Spleen (tissue), 11 donors: Measurements from ENCODE around the gene AMHR2. TPM values are rescaled to one million over a fixed set of nuclear protein-coding genes. Genes with fewer than 3 reads are reported as not detected.
"Not testable (repeated sequence)": the region's sequence is repeated elsewhere in the genome, so short reads cannot be mapped to it uniquely, and the experiment has no call there.

Experiments used
- DNase-seq: peaks from one replicate; pipeline ENCODE4 v3.0.0-alpha.2; 2020
- H3K27ac ChIP-seq, 8 donors: fragments of 200-600 bp; sonication (generic) in 7 of 8; 1 replicate in 4 of 8; 2 replicates in 4 of 8; pipeline versions ENCODE4 v1.5.0 to v1.8.0; 2016 to 2021; ENCODE audit warnings: inconsistent platforms in 4 of 8, mild to moderate bottlenecking in 4 of 8, moderate library complexity in 1 of 8
- H3K27me3 ChIP-seq, 7 donors: fragments of 200-600 bp; sonication (generic) in 6 of 7; replicated peaks in 1 of 7; 1 replicate in 4 of 7; 2 replicates in 3 of 7; pipeline versions ENCODE4 v1.5.0 to v1.8.0; 2016 to 2021; ENCODE audit warnings: inconsistent platforms in 3 of 7, mild to moderate bottlenecking in 1 of 7
- H3K36me3 ChIP-seq, 6 donors: fragments of 200-600 bp; sonication (generic) in 5 of 6; 1 replicate in 4 of 6; 2 replicates in 2 of 6; pipeline versions ENCODE4 v1.5.0 to v1.8.0; 2016 to 2021; ENCODE audit warnings: inconsistent platforms in 2 of 6
- H3K4me1 ChIP-seq, 6 donors: fragments of 200-600 bp; sonication (generic) in 5 of 6; 1 replicate in 3 of 6; 2 replicates in 3 of 6; pipeline versions ENCODE4 v1.5.0 to v1.8.0; 2016 to 2021; ENCODE audit warnings: inconsistent platforms in 3 of 6
- H3K4me3 ChIP-seq, 8 donors: fragments of 200-600 bp; sonication (generic) in 7 of 8; 1 replicate in 4 of 8; 2 replicates in 4 of 8; pipeline versions ENCODE4 v1.5.0 to v1.8.0; 2016 to 2021; ENCODE audit warnings: inconsistent platforms in 4 of 8, mild to moderate bottlenecking in 4 of 8, moderate library complexity in 2 of 8
- H3K9me3 ChIP-seq, 8 donors: fragments of 200-600 bp; sonication (generic) in 7 of 8; 1 replicate in 4 of 8; 2 replicates in 4 of 8; pipeline versions ENCODE4 v1.5.0 to v1.8.0; 2016 to 2021; ENCODE audit warnings: inconsistent platforms in 4 of 8
- CTCF ChIP-seq, 11 experiments: fragments of 200-600 bp in 7 of 11; fragments of 450-650 bp in 4 of 11; sonication (generic) in 4 of 11; IDR thresholded peaks in 8 of 11; conservative IDR thresholded peaks in 3 of 11; 1 replicate in 7 of 11; 2 replicates in 4 of 11; pipeline versions ENCODE4 v1.4.0 to v1.8.0; 2016 to 2021; ENCODE audit warnings: antibody characterized with exemption in 11 of 11, inconsistent platforms in 4 of 11, mild to moderate bottlenecking in 1 of 11
- POLR2A ChIP-seq, 3 donors: fragments of 450-650 bp; IDR thresholded peaks; one replicate each; pipeline ENCODE4 v1.5.1; 2017; ENCODE audit warnings: antibody characterized with exemption in 3 of 3, mild to moderate bottlenecking in 1 of 3
- POLR2AphosphoS5 ChIP-seq, 3 donors: sonication (generic); formaldehyde crosslinking; IDR thresholded peaks; one replicate each; pipeline ENCODE4 v1.5.1; 2017; ENCODE audit warnings: antibody characterized with exemption in 3 of 3
- WGBS, 5 donors: extraction: QIAGEN DNeasy Blood & Tissue Kit in 3 of 5; methylation state at CpG; one replicate each; pipeline versions ENCODE4 v1.1.5 to v1.1.7; 2013 to 2018; 5-methylcytosine and 5-hydroxymethylcytosine counted together
- intact Hi-C: fragments of 100-400 bp; cut with DNase I; formaldehyde crosslinking; loops from one replicate; pipeline ENCODE4 v1.15.0; 2023; ENCODE audit warnings: low total_unique reads
- polyA plus RNA-seq, 3 donors: library from polyadenylated mRNA; stranded (reverse); fragments of 200-250 nt; gene quantifications; one replicate each; pipeline ENCODE4 v1.2.1, GENCODE V29; 2013
- total RNA-seq, 7 donors: library from RNA; depleted of rRNA in 3 of 7; stranded (reverse); fragments of >200 nt in 3 of 7; fragmentation: NEBNext Ultra II Directional in 4 of 7; extraction: Animal tissue kit (Norgen Biotek cat#: 25700) in 4 of 7; gene quantifications; one replicate each; pipeline versions ENCODE4 v1.1.0 to v1.2.1, GENCODE V29; 2016 to 2021
- donor health status: healthy with polysubstance abuse.
- donor health status: DM: no; HTN: no; CAD: no; lungs with moderate emphysema.
- donor health status: DM: no; HTN: no; CAD: no.
- donor health status: Bipolar disorder and iron deficiency.
- donor health status: healthy.
- donor health status: DM: no; HTN: no; CAD: no.
- donor health status: DM: yes; HTN: yes; CAD: no.

AMHR2 gene
- total and polyA plus RNA-seq, 10 donors: 1.2 to 20.6 (median 7.9) TPM

- Histone ChIP-seq H3K36me3 (no peaks in the 10 kb centered on the region), H3K27me3 (no peaks in the 10 kb centered on the region), H3K27ac (no peak overlapping the region), H3K9me3 (no peaks in the 10 kb centered on the region), H3K4me3 (no peak overlapping the region), H3K4me1 (peaks cover 0 to 15% (median 0%) of the 10 kb centered on the region in 6 donors)
- TF ChIP-seq CTCF (IDR thresholded peaks at IDR 0.05 in 8 of 11, conservative IDR thresholded peaks at IDR 0.05 in 3 of 11): no peak
- TF ChIP-seq POLR2A (IDR thresholded peaks at IDR 0.05): no peak
- TF ChIP-seq POLR2AphosphoS5 (IDR thresholded peaks at IDR 0.05): no peak
- WGBS, 5 donors: 85 to 97% (median 91%) methylated on average over 5 of the region's 5 CpGs
- DNase-seq: peak; percentile 39
- intact Hi-C loops: no loop called here
Measured at GRCh38 chr12:53430116-53430515, 6.5 kb downstream of the AMHR2 start.

GRCh38 chr12:53431187-53431586 lies 7.5 kb downstream of the AMHR2 start:
- no peak overlapping the region for H3K4me3 ChIP-seq
- 78 to 95% (median 86%) methylated on average over 6 to 7 of the region's 7 CpGs for WGBS, 5 donors
- no peak overlapping the region for H3K27ac ChIP-seq
- no peaks in the 10 kb centered on the region for H3K36me3 ChIP-seq
- peaks cover 0 to 14% (median 0%) of the 10 kb centered on the region in 6 donors for H3K4me1 ChIP-seq
- TF ChIP-seq POLR2A (IDR thresholded peaks at IDR 0.05): no peak
- TF ChIP-seq POLR2AphosphoS5 (IDR thresholded peaks at IDR 0.05): no peak
- no peak for TF ChIP-seq CTCF (IDR thresholded peaks at IDR 0.05 in 8 of 11, conservative IDR thresholded peaks at IDR 0.05 in 3 of 11)
- intact Hi-C loops: no loop called here
- no peaks in the 10 kb centered on the region for H3K9me3 ChIP-seq
- DNase-seq: peak; percentile 49
- no peaks in the 10 kb centered on the region for H3K27me3 ChIP-seq

- 72 to 86% (median 84%) methylated on average over 9 of the region's 9 CpGs for WGBS, 5 donors
- peak; percentile 65 for DNase-seq
Measured at GRCh38 chr12:53435326-53435725, 11.7 kb downstream of the AMHR2 start.

GRCh38 chr12:53439582-53439981 lies 15.9 kb downstream of the AMHR2 start:
- H3K9me3 ChIP-seq, intact Hi-C loops, DNase-seq, H3K27me3 ChIP-seq, H3K27ac ChIP-seq, H3K4me3 ChIP-seq: not testable (repeated sequence)
- Histone ChIP-seq H3K36me3 (peaks cover 0 to 20% (median 11%) of the 10 kb centered on the region in 6 donors), H3K4me1 (peaks cover 15 to 40% (median 31%) of the 10 kb centered on the region in 6 donors)

More at GRCh38 chr12:53435326-53435725, 11.7 kb downstream of the AMHR2 start:
- H3K4me1 ChIP-seq, intact Hi-C loops, H3K27me3 ChIP-seq, H3K9me3 ChIP-seq, H3K36me3 ChIP-seq, H3K4me3 ChIP-seq, H3K27ac ChIP-seq: not testable (repeated sequence)

GRCh38 chr12:53441040-53441833 lies 17.6 kb downstream of the AMHR2 start, which contains the start of gene PRR13:
PRR13 (plus strand) TSS chr12:53441734; CDS start chr12:53442715, 981 bp downstream.
- Histone ChIP-seq H3K4me3 (peak within 1 kb of the TSS; percentile 66 to 95 (median 80)), H3K4me1 (peaks cover 24 to 56% (median 46%) of the 10 kb centered on the region in 6 donors), H3K36me3 (peaks cover 0 to 37% (median 27%) of the 10 kb centered on the region in 6 donors), H3K27ac (peak within 1 kb of the TSS; percentile 88 to 95 (median 94)), H3K27me3 (no peaks in the 10 kb centered on the region), H3K9me3 (no peaks in the 10 kb centered on the region)
- DNase-seq: peak; percentile 99
- 1 to 2% (median 2%) methylated on average over 24 to 31 of the region's 31 CpGs for WGBS, 5 donors
- TF ChIP-seq POLR2AphosphoS5 (IDR thresholded peaks at IDR 0.05): peak; percentile 81 to 99 (median 98)
- TF ChIP-seq CTCF (IDR thresholded peaks at IDR 0.05 in 8 of 11, conservative IDR thresholded peaks at IDR 0.05 in 3 of 11): peak in 1 of 11 experiments; percentile 30
- TF ChIP-seq POLR2A (IDR thresholded peaks at IDR 0.05): peak; percentile 60 to 94 (median 76)
- intact Hi-C loops: no loop called here
